Tongue (tissue), 2 donors: Measurements from ENCODE around the gene B3GNT5. TPM values are rescaled to one million over a fixed set of nuclear protein-coding genes. Genes with fewer than 3 reads are reported as not detected.

Experiments used
- DNase-seq: peaks from one replicate; pipeline ENCODE4 v3.0.0-alpha.2; 2015
- total RNA-seq: library from RNA; depleted of rRNA; stranded (reverse); fragments of >200 nt; gene quantifications from one replicate; pipeline ENCODE4 v1.2.3, GENCODE V29; 2014

Gene B3GNT5
- total RNA-seq, 1 donor from 2014 or later, result 14.4 TPM

GRCh38 chr3:183265834-183266417 is 12.9 kb downstream of the B3GNT5 start:
- DNase-seq, result peak; percentile 67

GRCh38 chr3:183266454-183266853 is 13.4 kb downstream of the B3GNT5 start:
- no peak for DNase-seq

DNA sequence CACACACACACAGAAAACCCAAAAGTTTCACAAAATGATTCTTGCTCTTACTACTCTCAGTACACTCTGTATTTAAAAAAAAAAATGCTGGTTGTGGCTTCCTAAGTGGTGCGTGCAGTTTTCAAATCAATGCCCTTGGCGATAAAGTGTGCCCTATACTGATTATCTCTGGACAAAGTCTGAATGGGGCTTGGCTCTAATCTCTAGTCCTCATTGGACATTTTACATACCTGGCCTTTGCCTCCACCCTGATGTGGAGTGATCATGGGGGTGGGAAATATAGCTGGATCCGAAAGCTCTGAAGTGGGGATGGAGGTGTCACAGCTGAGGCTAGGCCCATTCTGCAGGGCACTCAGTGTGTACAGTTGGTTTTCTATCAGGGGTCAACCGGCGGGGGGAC is 14.1 kb downstream of the B3GNT5 start:
- DNase-seq, result no peak

GRCh38 chr3:183268366-183268765 is 15.3 kb downstream of the B3GNT5 start:
- DNase-seq, result no peak

DNA sequence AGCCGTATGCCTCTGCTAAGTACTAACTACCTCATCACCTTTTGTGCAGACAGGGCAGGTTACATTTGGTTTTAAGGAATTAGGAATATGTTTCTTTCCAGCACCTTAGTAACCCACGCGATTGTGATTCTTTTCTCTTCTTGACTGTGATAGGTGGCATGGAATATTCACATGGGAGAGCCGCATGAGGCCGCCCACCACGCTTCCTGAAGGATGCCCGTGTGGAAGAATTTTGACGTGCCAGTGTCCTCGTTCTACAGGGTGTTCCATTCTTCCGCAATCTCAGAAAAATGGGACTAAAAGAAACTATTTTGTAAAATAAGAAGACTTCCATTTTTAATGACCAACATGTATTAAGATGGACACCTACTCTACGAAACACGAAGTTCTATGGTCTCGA is 16.3 kb downstream of the B3GNT5 start:
- no peak for DNase-seq

DNA sequence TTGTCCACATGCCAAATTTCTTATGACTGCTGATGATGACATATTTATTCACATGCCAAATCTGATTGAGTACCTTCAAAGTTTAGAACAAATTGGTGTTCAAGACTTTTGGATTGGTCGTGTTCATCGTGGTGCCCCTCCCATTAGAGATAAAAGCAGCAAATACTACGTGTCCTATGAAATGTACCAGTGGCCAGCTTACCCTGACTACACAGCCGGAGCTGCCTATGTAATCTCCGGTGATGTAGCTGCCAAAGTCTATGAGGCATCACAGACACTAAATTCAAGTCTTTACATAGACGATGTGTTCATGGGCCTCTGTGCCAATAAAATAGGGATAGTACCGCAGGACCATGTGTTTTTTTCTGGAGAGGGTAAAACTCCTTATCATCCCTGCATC is 17.3 kb downstream of the B3GNT5 start:
- DNase-seq, result no peak

GRCh38 chr3:183272142-183272541 is 19.1 kb downstream of the B3GNT5 start:
- DNase-seq, result no peak

DNA sequence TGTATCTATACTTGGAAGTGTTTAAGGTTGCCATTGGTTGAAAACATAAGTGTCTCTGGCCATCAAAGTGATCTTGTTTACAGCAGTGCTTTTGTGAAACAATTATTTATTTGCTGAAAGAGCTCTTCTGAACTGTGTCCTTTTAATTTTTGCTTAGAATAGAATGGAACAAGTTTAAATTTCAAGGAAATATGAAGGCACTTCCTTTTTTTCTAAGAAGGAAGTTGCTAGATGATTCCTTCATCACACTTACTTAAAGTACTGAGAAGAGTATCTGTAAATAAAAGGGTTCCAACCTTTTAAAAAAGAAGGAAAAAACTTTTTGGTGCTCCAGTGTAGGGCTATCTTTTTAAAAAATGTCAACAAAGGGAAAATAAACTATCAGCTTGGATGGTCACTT is 19.7 kb downstream of the B3GNT5 start:
- no peak for DNase-seq

DNA sequence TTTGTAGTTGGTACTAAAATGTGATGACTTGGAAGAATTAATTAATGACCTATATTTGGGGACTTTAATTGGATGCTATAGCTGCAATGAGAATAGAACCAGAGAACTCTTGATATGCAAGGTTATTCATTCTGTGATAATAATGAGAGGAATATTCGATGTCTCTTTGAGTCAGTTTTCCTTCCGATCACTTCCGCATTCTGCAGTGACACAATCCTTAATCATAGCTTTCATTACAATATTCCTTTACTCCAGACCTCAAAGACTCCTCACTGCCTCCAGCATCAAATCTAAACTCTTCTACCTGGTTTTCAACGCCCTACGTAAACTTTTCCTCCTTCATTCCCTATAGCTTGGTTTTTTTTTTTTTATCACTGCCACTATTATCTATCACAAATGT is 21.6 kb downstream of the B3GNT5 start:
- no peak for DNase-seq

DNA sequence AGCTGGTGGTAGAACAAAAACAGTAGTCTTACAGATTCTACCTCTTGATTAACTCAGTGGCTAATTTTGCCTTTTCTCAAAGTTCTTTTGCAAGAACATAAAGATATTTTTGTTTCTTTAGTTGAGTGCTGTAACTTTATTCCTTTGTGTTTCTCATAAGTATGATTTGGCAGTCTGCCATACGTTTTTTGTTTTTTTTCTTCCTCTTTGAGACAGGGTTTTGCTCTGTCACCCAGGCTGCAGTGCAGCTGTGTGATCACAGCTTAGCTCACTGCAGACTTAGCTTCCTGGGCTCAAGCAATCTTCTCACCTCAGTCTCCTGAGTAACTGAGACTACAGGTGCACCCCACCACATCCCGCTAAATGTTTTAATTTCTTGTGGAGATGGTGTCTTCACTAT is 22.4 kb downstream of the B3GNT5 start:
- DNase-seq, result peak; percentile 84

GRCh38 chr3:183275937-183276336 is 22.9 kb downstream of the B3GNT5 start:
- no peak for DNase-seq

GRCh38 chr3:183277260-183277659 is 24.2 kb downstream of the B3GNT5 start:
- DNase-seq, result no peak

DNA sequence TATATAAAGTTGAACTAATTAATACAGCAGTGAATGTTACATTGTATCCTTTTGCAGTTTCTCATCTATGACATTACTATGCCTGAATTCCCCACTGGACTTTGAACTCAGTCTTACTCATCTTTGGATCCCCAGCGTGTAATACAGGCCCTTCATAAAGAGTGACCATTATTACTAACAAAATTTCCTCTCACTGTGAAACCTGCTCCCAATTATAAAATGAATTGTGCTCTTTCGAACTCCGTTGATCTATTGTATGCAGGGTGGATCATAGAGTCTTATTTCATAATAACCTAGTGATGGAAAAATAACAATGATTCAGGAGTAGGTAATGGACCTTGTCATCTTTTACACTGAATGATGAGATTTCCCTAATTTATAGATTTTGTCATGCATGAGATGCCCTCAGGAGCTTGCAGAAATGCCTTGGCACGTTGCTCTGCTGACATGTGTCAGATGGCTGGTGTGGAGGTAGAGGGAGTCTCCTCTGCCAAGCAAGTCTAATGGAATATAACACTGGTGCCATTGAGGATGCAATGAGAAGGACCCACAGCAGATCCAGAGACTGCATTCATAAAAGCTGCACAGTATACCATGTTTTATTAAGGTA is 25.5 kb downstream of the B3GNT5 start:
- DNase-seq, result no peak

DNA sequence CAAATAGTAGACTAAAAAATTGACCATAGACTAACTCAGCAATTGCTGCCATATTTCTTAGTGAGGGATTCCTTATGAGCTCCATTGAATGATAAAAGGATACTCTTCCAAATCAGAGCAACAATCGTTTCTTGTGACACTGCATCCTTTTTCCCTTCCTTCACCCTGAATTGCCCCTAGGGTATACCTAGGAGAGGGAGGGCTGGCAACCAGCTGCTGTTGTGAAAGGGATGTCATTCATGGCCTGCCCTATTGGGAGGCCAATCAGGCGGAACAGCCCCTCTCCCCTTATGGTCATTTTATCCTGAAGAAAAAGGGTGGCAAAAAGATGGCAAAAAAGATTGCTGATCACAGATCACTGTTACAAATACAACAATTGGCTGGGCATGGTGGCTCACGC is 26.3 kb downstream of the B3GNT5 start:
- no peak for DNase-seq

DNA sequence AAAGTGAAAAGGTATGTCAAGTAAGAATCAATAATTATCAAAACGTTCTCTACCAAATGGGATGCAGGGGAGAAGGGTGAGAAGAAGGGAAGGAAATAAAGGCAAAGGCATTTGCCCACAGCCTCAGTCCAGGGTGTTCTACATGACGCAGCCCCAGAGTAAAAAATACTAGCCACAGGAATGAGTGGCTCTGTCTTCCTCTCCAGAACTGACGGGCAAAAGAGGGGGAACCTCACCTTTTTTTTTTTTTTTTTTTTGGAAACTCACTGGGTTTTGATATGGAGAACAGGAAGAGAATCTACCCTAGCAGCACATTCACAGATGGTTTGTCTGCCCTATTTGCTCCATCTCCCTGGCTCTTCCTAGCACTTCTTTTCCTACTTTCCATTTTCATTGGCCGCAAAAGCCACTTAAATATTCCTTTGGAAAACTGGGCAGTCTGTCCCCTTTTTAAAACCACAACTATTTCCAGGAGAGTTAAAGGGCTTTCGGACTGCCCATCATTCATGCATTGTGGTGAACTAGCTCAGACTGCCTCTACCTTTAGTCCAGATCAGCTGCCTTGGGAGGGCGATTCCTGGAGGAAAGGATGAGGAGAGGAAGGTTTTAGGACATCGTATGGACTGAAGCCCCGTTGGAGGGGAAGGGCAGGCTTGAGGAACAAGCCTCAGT is 28.2 kb downstream of the B3GNT5 start:
- DNase-seq, result no peak

- no peak for DNase-seq
Observed at GRCh38 chr3:183283886-183284285, 30.8 kb downstream of the B3GNT5 start.

- DNase-seq, result no peak
Observed at GRCh38 chr3:183284570-183284969, 31.5 kb downstream of the B3GNT5 start.

DNA sequence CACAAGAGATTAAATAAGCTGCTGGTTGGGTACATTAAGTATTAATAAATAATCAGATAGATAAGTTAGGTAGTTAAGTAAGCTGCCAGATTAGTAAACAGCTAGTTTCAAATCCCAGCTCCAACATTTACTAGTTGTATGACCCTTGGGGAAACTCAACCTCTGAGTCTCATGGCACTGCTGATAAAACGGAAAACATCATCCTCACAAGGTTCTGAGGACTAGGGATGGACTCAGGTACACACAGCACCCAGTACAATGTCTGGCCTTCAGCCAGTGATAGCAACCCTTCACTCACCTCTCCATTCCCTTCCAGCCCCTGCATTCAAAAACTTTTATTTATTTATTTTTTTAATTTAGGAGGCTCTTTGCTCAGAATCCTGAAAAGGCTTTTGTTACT is 32.3 kb downstream of the B3GNT5 start:
- DNase-seq, result no peak

DNA sequence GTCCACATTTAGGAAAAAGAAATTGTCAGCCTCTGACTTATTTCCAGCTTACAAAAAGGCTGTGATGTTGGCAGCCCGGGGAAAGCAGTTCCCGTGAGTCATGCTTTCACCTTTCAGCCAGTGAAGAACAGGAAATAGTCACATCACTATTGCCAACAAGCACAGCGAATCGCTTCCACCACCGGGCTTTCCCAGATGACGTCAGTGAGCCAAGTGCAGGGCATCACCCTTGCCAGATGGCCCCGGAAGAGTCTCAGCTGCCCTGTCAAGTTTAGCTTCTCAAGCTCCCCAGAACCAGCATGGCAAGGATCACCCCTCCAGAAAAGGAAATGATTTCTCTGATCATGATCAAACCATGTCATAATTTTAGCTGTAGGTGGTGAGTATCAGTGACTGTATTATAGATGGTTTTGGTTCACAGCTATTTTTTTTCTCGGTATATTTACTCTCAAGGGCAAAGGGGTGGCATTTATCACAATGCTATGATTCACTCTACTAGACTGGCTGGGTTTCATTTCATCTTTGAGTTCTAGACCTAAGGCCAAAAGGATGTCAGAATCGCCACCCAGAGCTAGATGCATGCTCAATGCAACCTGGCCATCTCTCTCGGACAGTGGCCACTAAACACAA is 32.9 kb downstream of the B3GNT5 start:
- DNase-seq, result peak; percentile 84

DNA sequence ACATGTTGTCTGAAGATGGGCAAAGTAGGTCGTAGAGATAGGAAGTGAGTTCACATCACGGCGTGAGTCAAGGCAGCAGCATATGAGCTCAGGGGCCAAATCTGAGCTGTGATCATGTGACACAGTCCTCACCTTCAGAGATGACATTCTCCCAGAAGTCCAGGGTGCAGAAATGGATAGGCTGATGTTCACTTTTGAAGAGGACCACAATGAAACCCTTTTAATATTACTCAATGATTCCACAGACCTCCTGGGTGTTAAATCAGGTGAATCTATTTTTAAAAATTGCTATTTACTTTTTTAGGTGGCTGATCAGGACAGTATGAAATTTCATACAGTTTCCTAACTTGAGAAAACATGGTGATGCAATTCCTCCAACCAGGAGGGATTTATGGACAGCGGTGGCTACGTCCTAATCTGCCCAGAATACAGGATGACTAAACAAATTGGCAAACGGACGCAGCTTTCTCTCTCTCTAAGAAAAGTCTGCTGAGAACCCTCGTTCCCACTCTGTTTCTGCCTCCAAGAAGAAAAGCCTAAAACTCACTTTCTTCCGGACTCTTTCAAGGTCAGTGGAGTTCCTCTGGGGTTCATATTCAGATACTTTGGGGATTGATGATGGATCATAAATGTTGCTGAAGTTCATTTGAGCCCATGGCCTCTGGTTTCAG is 34.4 kb downstream of the B3GNT5 start:
- DNase-seq, result no peak

- DNase-seq, result no peak
Observed at GRCh38 chr3:183288117-183288516, 35.1 kb downstream of the B3GNT5 start.

GRCh38 chr3:183290216-183290615 is 37.2 kb downstream of the B3GNT5 start:
- no peak for DNase-seq

DNA sequence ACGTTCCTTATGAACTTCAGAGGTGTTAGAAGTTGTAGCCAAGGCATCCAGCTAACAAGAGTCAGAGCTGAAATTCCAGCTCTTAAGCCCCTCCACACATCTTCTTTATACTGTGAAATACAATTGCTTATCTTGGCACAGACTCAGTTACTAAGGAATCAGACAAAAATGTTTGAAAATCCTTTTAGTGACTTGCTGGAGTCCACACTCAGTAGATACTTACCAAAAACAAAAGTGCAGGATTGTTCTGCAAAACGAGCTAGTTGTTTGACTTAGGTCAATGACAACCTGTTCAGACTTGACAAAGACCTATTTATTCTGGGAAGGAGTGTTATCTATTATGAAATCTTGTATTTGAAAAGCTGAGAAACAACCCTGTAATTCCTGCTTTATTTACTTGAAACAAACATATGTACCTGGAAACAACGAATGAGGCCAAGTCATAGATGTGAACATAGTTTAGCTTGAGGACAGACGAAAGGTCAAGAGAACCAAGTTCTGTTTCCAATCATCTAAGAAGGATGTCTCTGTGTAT is 38.5 kb downstream of the B3GNT5 start:
- peak; percentile 67 for DNase-seq
